ENCODE results near the gene PTPRE.

The PTPRE gene

GRCh38 chr10:127866276-127867013 lies 40.5 kb upstream of the PTPRE start:
- no peaks in the 10 kb centered on the region for H3K79me2 ChIP-seq (ENCODE audit: control insufficient read depth, low read length)
- no peaks in the 10 kb centered on the region for H3K4me1 ChIP-seq (ENCODE audit: control insufficient read depth, low read length)
- no peak for TF ChIP-seq EZH2phosphoT487 (IDR thresholded peaks at IDR 0.05; ENCODE audit: borderline replicate concordance, low read length)
- no peak for TF ChIP-seq CTCF (IDR thresholded peaks at IDR 0.05; ENCODE audit: low read depth, low read length, poor library complexity, severe bottlenecking)
- no peaks in the 10 kb centered on the region for H3K36me3 ChIP-seq (ENCODE audit: control insufficient read depth, low read length)
- 0 out of 2 replicates have a peak, but pooled peaks cover 4% of the 10 kb centered on the region for H3K27me3 ChIP-seq (ENCODE audit: control insufficient read depth, low read length)
- H3K9me2 ChIP-seq (replicated peaks; ENCODE audit: control insufficient read depth, low read length) = no peaks in the 10 kb centered on the region
- no peak overlapping the region for H3K4me2 ChIP-seq (ENCODE audit: low read length)
- H3K4me3 ChIP-seq (ENCODE audit: low read length) = no peak overlapping the region
- no peaks in the 10 kb centered on the region for H3K9me3 ChIP-seq (ENCODE audit: control insufficient read depth, insufficient read depth, low read length)
- H3K27ac ChIP-seq (ENCODE audit: low read depth, low read length) = no peak overlapping the region
- no peaks in the 10 kb centered on the region for H3F3A ChIP-seq (ENCODE audit: control insufficient read depth, insufficient read depth)
- H4K20me1 ChIP-seq (ENCODE audit: control insufficient read depth, insufficient read depth, low read depth, low read length) = no peaks in the 10 kb centered on the region

- no peak overlapping the region for H3K27ac ChIP-seq (ENCODE audit: low read depth, low read length)
- no peaks in the 10 kb centered on the region for H3K36me3 ChIP-seq (ENCODE audit: control insufficient read depth, low read length)
- TF ChIP-seq CTCF (IDR thresholded peaks at IDR 0.05; ENCODE audit: low read depth, low read length, poor library complexity, severe bottlenecking) = no peak
- no peaks in the 10 kb centered on the region for H3K4me1 ChIP-seq (ENCODE audit: control insufficient read depth, low read length)
- no peaks in the 10 kb centered on the region for H4K20me1 ChIP-seq (ENCODE audit: control insufficient read depth, insufficient read depth, low read depth, low read length)
- no peaks in the 10 kb centered on the region for H3F3A ChIP-seq (ENCODE audit: control insufficient read depth, insufficient read depth)
- 0 out of 2 replicates have a peak, but pooled peaks cover 4% of the 10 kb centered on the region for H3K27me3 ChIP-seq (ENCODE audit: control insufficient read depth, low read length)
- no peaks in the 10 kb centered on the region for H3K9me3 ChIP-seq (ENCODE audit: control insufficient read depth, insufficient read depth, low read length)
- H3K4me3 ChIP-seq (ENCODE audit: low read length) = no peak overlapping the region
- no peaks in the 10 kb centered on the region for H3K9me2 ChIP-seq (replicated peaks; ENCODE audit: control insufficient read depth, low read length)
- no peaks in the 10 kb centered on the region for H3K79me2 ChIP-seq (ENCODE audit: control insufficient read depth, low read length)
- no peak overlapping the region for H3K4me2 ChIP-seq (ENCODE audit: low read length)
Observed at GRCh38 chr10:127867805-127868204, 39.1 kb upstream of the PTPRE start.

GRCh38 chr10:127869329-127869728 lies 37.6 kb upstream of the PTPRE start:
- H3K4me2 ChIP-seq (ENCODE audit: low read length) = no peak overlapping the region
- H3K27me3 ChIP-seq (ENCODE audit: control insufficient read depth, low read length) = 0 out of 2 replicates have a peak, but pooled peaks cover 4% of the 10 kb centered on the region
- no peak overlapping the region for H3K27ac ChIP-seq (ENCODE audit: low read depth, low read length)
- no peaks in the 10 kb centered on the region for H3K9me3 ChIP-seq (ENCODE audit: control insufficient read depth, insufficient read depth, low read length)
- H3K4me1 ChIP-seq (ENCODE audit: control insufficient read depth, low read length) = no peaks in the 10 kb centered on the region
- no peaks in the 10 kb centered on the region for H3K9me2 ChIP-seq (replicated peaks; ENCODE audit: control insufficient read depth, low read length)
- H3F3A ChIP-seq (ENCODE audit: control insufficient read depth, insufficient read depth) = no peaks in the 10 kb centered on the region
- H3K4me3 ChIP-seq (ENCODE audit: low read length) = no peak overlapping the region
- no peaks in the 10 kb centered on the region for H4K20me1 ChIP-seq (ENCODE audit: control insufficient read depth, insufficient read depth, low read depth, low read length)
- TF ChIP-seq CTCF (IDR thresholded peaks at IDR 0.05; ENCODE audit: low read depth, low read length, poor library complexity, severe bottlenecking) (no peak), EZH2phosphoT487 (IDR thresholded peaks at IDR 0.05; ENCODE audit: borderline replicate concordance, low read length) (no peak)
- no peaks in the 10 kb centered on the region for H3K36me3 ChIP-seq (ENCODE audit: control insufficient read depth, low read length)
- H3K79me2 ChIP-seq (ENCODE audit: control insufficient read depth, low read length) = no peaks in the 10 kb centered on the region
